Ishikawa (cell line): ENCODE measurements around the gene EGR4.

Source experiments
- CEBPB ChIP-seq: IDR thresholded peaks from 2 replicates; pipeline ENCODE4 v1.6.1; 2012
- CREB1 ChIP-seq: IDR thresholded peaks from 2 replicates; pipeline ENCODE4 v1.6.1; 2012; ENCODE audit warnings: low read depth
- EGR1 ChIP-seq: IDR thresholded peaks from 2 replicates; pipeline ENCODE4 v1.6.1; 2012
- EP300 ChIP-seq: IDR thresholded peaks from 2 replicates; pipeline ENCODE4 v1.6.1; 2012; ENCODE audit warnings: borderline replicate concordance
- FOXM1 ChIP-seq: IDR thresholded peaks from 2 replicates; pipeline ENCODE4 v1.6.1; 2012; ENCODE audit warnings: low read depth, borderline replicate concordance
- MAX ChIP-seq: IDR thresholded peaks from 2 replicates; pipeline ENCODE4 v1.6.1; 2012
- NFIC ChIP-seq: IDR thresholded peaks from 2 replicates; pipeline ENCODE4 v1.6.1; 2012
- RAD21 ChIP-seq: IDR thresholded peaks from 2 replicates; pipeline ENCODE4 v1.6.1; 2012; ENCODE audit warnings: low read depth
- TAF1 ChIP-seq: IDR thresholded peaks from 2 replicates; pipeline ENCODE4 v1.6.1; 2012; ENCODE audit warnings: low read depth, mild to moderate bottlenecking
- TCF12 ChIP-seq: IDR thresholded peaks from 2 replicates; pipeline ENCODE4 v1.6.1; 2012; ENCODE audit warnings: low read depth
- TEAD4 ChIP-seq: IDR thresholded peaks from 2 replicates; pipeline ENCODE4 v1.6.1; 2012
- YY1 ChIP-seq: IDR thresholded peaks from 2 replicates; pipeline ENCODE4 v1.6.1; 2012; ENCODE audit warnings: low read depth
- ZBTB7A ChIP-seq: IDR thresholded peaks from 2 replicates; pipeline ENCODE4 v1.6.1; 2012; ENCODE audit warnings: low read depth
- TF ChIP-seq, protein P1 (sequence below): IDR thresholded peaks from 2 replicates; pipeline ENCODE4 v1.6.1; 2012; ENCODE audit warnings: low read depth, mild to moderate bottlenecking
- TF ChIP-seq, protein P2 (sequence below): IDR thresholded peaks from 2 replicates; pipeline ENCODE4 v1.6.1; 2012

The EGR4 gene

DNA sequence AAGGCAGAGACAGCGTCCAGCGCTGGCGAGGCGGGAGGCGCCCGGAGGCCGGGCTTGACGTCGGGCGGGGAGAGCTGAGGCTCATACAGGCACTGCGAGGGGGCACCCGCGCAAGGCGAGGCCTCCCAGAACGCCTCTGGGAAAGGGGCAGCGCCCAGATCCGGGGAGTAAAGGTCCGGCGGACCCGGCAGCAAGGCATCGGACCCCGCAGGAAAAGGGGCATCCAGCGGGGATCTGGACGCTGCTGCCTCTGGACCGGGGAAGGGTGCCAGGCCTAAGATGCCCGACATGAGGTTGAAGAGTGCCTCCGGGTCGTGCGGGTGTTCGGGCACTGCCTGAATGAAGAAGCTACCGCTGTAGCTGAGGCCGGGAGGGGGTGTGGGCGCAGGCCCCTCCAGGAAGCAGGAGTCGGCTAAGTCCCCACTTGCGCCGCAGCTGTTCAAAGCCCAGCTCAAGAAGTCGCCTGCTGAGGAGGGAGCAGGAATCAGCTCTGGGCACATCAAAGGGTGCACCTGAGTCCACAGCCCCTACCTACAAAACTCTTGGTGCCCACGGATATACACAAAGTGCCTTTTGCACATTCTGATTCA, 937 bp downstream of the EGR4 start:
- TF ChIP-seq EGR1 (no peak), TAF1 (no peak), MAX (no peak), TEAD4 (no peak), FOXM1 (no peak)

- TF ChIP-seq TAF1, result no peak
- no peak for TF ChIP-seq CREB1
- no peak for TF ChIP-seq CEBPB
- TF ChIP-seq RAD21, result no peak
- TF ChIP-seq EGR1, result no peak
- TF ChIP-seq NFIC, result no peak
- TF ChIP-seq MAX, result no peak
- no peak for TF ChIP-seq EP300
- TF ChIP-seq, protein P1, sequence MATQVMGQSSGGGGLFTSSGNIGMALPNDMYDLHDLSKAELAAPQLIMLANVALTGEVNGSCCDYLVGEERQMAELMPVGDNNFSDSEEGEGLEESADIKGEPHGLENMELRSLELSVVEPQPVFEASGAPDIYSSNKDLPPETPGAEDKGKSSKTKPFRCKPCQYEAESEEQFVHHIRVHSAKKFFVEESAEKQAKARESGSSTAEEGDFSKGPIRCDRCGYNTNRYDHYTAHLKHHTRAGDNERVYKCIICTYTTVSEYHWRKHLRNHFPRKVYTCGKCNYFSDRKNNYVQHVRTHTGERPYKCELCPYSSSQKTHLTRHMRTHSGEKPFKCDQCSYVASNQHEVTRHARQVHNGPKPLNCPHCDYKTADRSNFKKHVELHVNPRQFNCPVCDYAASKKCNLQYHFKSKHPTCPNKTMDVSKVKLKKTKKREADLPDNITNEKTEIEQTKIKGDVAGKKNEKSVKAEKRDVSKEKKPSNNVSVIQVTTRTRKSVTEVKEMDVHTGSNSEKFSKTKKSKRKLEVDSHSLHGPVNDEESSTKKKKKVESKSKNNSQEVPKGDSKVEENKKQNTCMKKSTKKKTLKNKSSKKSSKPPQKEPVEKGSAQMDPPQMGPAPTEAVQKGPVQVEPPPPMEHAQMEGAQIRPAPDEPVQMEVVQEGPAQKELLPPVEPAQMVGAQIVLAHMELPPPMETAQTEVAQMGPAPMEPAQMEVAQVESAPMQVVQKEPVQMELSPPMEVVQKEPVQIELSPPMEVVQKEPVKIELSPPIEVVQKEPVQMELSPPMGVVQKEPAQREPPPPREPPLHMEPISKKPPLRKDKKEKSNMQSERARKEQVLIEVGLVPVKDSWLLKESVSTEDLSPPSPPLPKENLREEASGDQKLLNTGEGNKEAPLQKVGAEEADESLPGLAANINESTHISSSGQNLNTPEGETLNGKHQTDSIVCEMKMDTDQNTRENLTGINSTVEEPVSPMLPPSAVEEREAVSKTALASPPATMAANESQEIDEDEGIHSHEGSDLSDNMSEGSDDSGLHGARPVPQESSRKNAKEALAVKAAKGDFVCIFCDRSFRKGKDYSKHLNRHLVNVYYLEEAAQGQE, result no peak
- TF ChIP-seq, protein P2, sequence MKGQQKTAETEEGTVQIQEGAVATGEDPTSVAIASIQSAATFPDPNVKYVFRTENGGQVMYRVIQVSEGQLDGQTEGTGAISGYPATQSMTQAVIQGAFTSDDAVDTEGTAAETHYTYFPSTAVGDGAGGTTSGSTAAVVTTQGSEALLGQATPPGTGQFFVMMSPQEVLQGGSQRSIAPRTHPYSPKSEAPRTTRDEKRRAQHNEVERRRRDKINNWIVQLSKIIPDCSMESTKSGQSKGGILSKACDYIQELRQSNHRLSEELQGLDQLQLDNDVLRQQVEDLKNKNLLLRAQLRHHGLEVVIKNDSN, result no peak
- no peak for TF ChIP-seq ZBTB7A
- no peak for TF ChIP-seq TCF12
- TF ChIP-seq TEAD4, result no peak
- TF ChIP-seq YY1, result no peak
- TF ChIP-seq FOXM1, result no peak
These were observed 1.7 kb downstream of the EGR4 start for GRCh38 chr2:73291461-73292315.

- TF ChIP-seq YY1 (0 out of 2 replicates have a peak, but pooled peaks have one; percentile 31), EGR1 (no peak), MAX (peak; percentile 76)
- TF ChIP-seq, protein P1, result peak; percentile 98
These were observed 2.3 kb downstream of the EGR4 start for GRCh38 chr2:73291093-73291460.

DNA sequence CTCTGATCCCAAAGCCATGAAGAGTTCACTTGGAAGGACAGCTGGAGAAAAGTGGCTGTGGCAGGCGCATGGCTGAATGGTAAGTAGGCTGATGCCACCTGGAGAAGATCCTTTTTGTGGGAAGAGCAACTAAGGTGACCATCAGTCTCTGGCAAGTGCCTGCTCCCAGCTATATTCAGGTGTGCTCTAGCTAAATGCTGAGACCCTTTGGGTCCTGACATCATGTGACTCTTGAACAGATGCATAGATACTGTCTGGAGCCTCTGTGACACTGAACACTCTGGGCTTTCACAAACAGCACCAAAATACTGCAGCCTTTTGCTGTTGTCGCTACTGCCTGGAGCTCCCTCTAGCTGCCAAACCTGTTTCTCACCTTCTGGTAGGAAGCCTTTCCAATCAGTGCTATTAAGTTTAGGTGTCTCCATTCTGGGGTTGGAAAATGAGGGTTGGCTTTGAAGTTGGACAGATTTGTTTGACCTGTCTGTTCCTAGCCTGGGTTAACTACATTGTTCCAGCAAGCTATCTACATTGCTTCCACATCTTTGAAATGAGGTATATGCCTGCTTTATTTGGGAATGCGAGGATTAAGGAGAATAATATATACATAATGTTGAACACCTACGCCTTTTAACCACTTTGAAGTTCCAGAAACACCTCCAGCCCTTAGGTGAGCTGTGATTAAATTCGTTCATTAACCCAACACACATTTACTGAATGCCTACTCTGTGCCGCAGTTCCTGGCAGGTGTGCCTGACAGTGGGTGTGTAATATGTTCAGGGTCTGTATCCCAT, 3.1 kb downstream of the EGR4 start:
- TF ChIP-seq, protein P1, result peak; percentile 17; the same call in 1 of the 2 replicates
- peak; percentile 41 for TF ChIP-seq RAD21
- TF ChIP-seq CREB1, result no peak

GRCh38 chr2:73289304-73289703, 4.0 kb downstream of the EGR4 start:
- no peak for TF ChIP-seq TEAD4
- TF ChIP-seq, protein P1, result no peak
- TF ChIP-seq, protein P2, result no peak
- TF ChIP-seq MAX, result no peak
- TF ChIP-seq EGR1, result no peak
- no peak for TF ChIP-seq EP300
- no peak for TF ChIP-seq CREB1
- no peak for TF ChIP-seq YY1
- no peak for TF ChIP-seq FOXM1
